Endothelial cell of umbilical vein (primary cell): ENCODE results near the gene PIWIL4. TPM values are rescaled to one million over a fixed set of nuclear protein-coding genes. Genes with fewer than 3 reads are reported as not detected.

ENCODE experiments used
- BruUV-seq: library from RNA; stranded (reverse); fragments of 400-500 nt; replicated peaks from 2 replicates; lab custom pipeline; 2021; lab: Mats Ljungman, UMichigan
- CTCF ChIA-PET: fragments of 300-600, 350-600 bp; sonication (Branson Sonifier 250); formaldehyde crosslinking; loops from one replicate; lab custom pipeline; 2021; ENCODE audit warnings: antibody characterized with exemption, inconsistent platforms; lab: Charles Lee
- POLR2A ChIA-PET: fragments of 300-600, 350-600 bp; sonication (Branson Sonifier 250); formaldehyde crosslinking; loops from one replicate; lab custom pipeline; 2021; ENCODE audit warnings: antibody characterized with exemption, inconsistent platforms; lab: Charles Lee
- DNase-seq: peaks from one replicate; pipeline ENCODE4 v3.0.0-alpha.2; 2011; ENCODE audit warnings: low read depth, low spot score
- FAIRE-seq: peaks from 2 replicates; lab custom pipeline; 2011; peaks lifted over from hg19 to GRCh38; lab: Jason Lieb, UNC
- H2AFZ ChIP-seq: 2 replicates; pipeline ENCODE4 v1.6.0; 2012; ENCODE audit warnings: low read depth, low read length, control low read depth, inconsistent platforms
- H3K27ac ChIP-seq: 2 replicates; pipeline ENCODE4 v1.5.1; 2011; ENCODE audit warnings: low read depth, mild to moderate bottlenecking, control low read depth, low read length, moderate library complexity; ENCODE audit not compliant: insufficient read depth
- H3K27me3 ChIP-seq, 2 experiments: 2 replicates each; pipeline versions ENCODE4 v1.6.0 to v1.6.1; 2011; ENCODE audit warnings: low read length in 2 of 2, mixed read lengths in 1 of 2; ENCODE audit not compliant: control insufficient read depth in 2 of 2, insufficient read depth in 2 of 2
- H3K36me3 ChIP-seq, 2 experiments: 2 replicates in 1 of 2; 3 replicates in 1 of 2; pipeline ENCODE4 v1.5.1; 2011; ENCODE audit warnings: low read length in 2 of 2, mild to moderate bottlenecking in 1 of 2, moderate library complexity in 1 of 2; ENCODE audit not compliant: control insufficient read depth in 2 of 2, insufficient read depth in 2 of 2; ENCODE audit errors: extremely low read depth in 1 of 2
- H3K4me1 ChIP-seq: 3 replicates; pipeline ENCODE4 v1.5.1; 2011; ENCODE audit warnings: mild to moderate bottlenecking, low read length; ENCODE audit not compliant: control insufficient read depth, insufficient read depth; ENCODE audit errors: extremely low read depth
- H3K4me2 ChIP-seq: 2 replicates; pipeline ENCODE4 v1.6.1; 2011; ENCODE audit warnings: low read length, control low read depth, mixed read lengths; ENCODE audit not compliant: insufficient read depth
- H3K4me3 ChIP-seq, 3 experiments: fragments of 200-600 bp in 1 of 3; sonication (generic), shearing (Covaris generic) in 1 of 3; replicated peaks in 1 of 3; 2 replicates each; pipeline ENCODE4 v1.5.1; 2011 to 2016; ENCODE audit warnings: control low read depth in 3 of 3, low read length in 3 of 3, mild to moderate bottlenecking in 2 of 3, inconsistent platforms in 1 of 3, low read depth in 1 of 3, moderate library complexity in 1 of 3; ENCODE audit not compliant: insufficient read depth in 1 of 3
- H3K79me2 ChIP-seq: 2 replicates; pipeline ENCODE4 v1.6.0; 2012; ENCODE audit warnings: low read length, inconsistent platforms; ENCODE audit not compliant: control insufficient read depth, insufficient read depth
- H3K9ac ChIP-seq: replicated peaks from 2 replicates; pipeline ENCODE3; 2011; ENCODE audit warnings: low read length, control low read depth; ENCODE audit not compliant: insufficient read depth; ENCODE audit errors: extremely low read depth
- H3K9me1 ChIP-seq: replicated peaks from 3 replicates; pipeline ENCODE4 v1.6.0; 2011; ENCODE audit warnings: mild to moderate bottlenecking, low read length; ENCODE audit not compliant: control insufficient read depth, insufficient read depth; ENCODE audit errors: extremely low read depth
- H3K9me3 ChIP-seq: replicated peaks from 2 replicates; pipeline ENCODE4 v1.5.1; 2012; ENCODE audit warnings: low read length, inconsistent platforms; ENCODE audit not compliant: control insufficient read depth, insufficient read depth
- H4K20me1 ChIP-seq: replicated peaks from 2 replicates; pipeline ENCODE3; 2011; ENCODE audit warnings: mild to moderate bottlenecking, low read length; ENCODE audit not compliant: control insufficient read depth, insufficient read depth; ENCODE audit errors: extremely low read depth
- EZH2 ChIP-seq: IDR thresholded peaks from 2 replicates; pipeline ENCODE4 v1.6.1; 2012; ENCODE audit warnings: borderline replicate concordance, low read depth, mild to moderate bottlenecking, moderate library complexity, low read length, inconsistent platforms; ENCODE audit not compliant: severe bottlenecking
- FOS ChIP-seq: IDR thresholded peaks from 2 replicates; pipeline ENCODE4 v1.6.1; 2011; ENCODE audit warnings: mild to moderate bottlenecking, low read length, moderate library complexity, borderline replicate concordance; ENCODE audit not compliant: insufficient read depth
- GATA2 ChIP-seq: IDR thresholded peaks from 2 replicates; pipeline ENCODE4 v1.7.0; 2011; ENCODE audit warnings: low read depth, mild to moderate bottlenecking, moderate library complexity, mixed read lengths, low read length; ENCODE audit not compliant: insufficient read length, insufficient read depth
- JUN ChIP-seq: IDR thresholded peaks from 2 replicates; pipeline ENCODE4 v1.6.1; 2011; ENCODE audit warnings: borderline replicate concordance, low read depth; ENCODE audit not compliant: insufficient read length, insufficient read depth
- MAX ChIP-seq: IDR thresholded peaks from 2 replicates; pipeline ENCODE4 v1.6.1; 2011; ENCODE audit not compliant: insufficient read depth, insufficient read length
- MYC ChIP-seq: IDR thresholded peaks from one replicate; pipeline ENCODE4 v1.6.1; 2011; ENCODE audit warnings: mild to moderate bottlenecking, low read depth, low read length
- POLR2A ChIP-seq: IDR thresholded peaks from 2 replicates; pipeline ENCODE4 v1.6.1; 2012; ENCODE audit warnings: low read depth, mild to moderate bottlenecking, control low read depth, low read length
- POLR2AphosphoS5 ChIP-seq: IDR thresholded peaks from 2 replicates; pipeline ENCODE4 v1.6.1; 2012; ENCODE audit warnings: low read depth, mild to moderate bottlenecking, control low read depth, low read length, moderate library complexity; ENCODE audit not compliant: insufficient read depth
- dilution Hi-C: fragments of 300-500 bp; cut with MboI; formaldehyde crosslinking; loops from one replicate; pipeline ENCODE4 v1.15.0; 2019; ENCODE audit warnings: low sequenced_read_pairs; ENCODE audit not compliant: extremely low pct_ligation_motif_present
- intact Hi-C: fragments of 100-400 bp; cut with micrococcal nuclease; formaldehyde crosslinking; loops from one replicate; pipeline ENCODE4 v1.10.0; 2022
- polyA plus RNA-seq, 4 experiments: library from polyadenylated mRNA; depleted of rRNA in 3 of 4; stranded (reverse) in 3 of 4; unstranded in 1 of 4; fragments of >200 nt; gene quantifications; 2 replicates each; pipeline versions ENCODE4 v1.2.1 to v1.2.3, GENCODE V29; 2011 to 2012; ENCODE audit warnings: missing spikeins in 1 of 4
- total RNA-seq: library from RNA; stranded (reverse); gene quantifications from 2 replicates; pipeline ENCODE4 v1.2.3, GENCODE V29; 2021
- TF ChIP-seq, protein P1 (sequence below), 2 donors: IDR thresholded peaks; 1 replicate in 1 of 2; 2 replicates in 1 of 2; pipeline ENCODE4 v1.5.1; 2011; ENCODE audit warnings: low read length in 2 of 2, mild to moderate bottlenecking in 2 of 2, moderate library complexity in 2 of 2, control low read depth in 1 of 2, inconsistent platforms in 1 of 2, low read depth in 1 of 2; ENCODE audit not compliant: insufficient read depth in 1 of 2; ENCODE audit errors: extremely low read depth in 1 of 2

Gene PIWIL4
- total and polyA plus RNA-seq, 2 donors (not counting 3 experiments of a cell fraction or from before 2014, with no cell fraction given), result 0.55 to 0.64 TPM

GRCh38 chr11:94604482-94604881 is 37.3 kb downstream of the PIWIL4 start:
- dilution Hi-C loops (no loop called here), intact Hi-C loops (no loop called here)
- CTCF ChIA-PET, result interaction anchor here (1.4 to 4.1 kb wide), 4 partner anchors 9 to 709 kb away, joined by 3 to 52 read pairs (median 28); no protein-coding TSS in a partner anchor

More at GRCh38 chr11:94604482-94604881, 37.3 kb downstream of the PIWIL4 start:
- H3K9me3 ChIP-seq, result no peaks in the 10 kb centered on the region
- BruUV-seq, result no TSS peak
- H3K4me3 ChIP-seq, result no peak overlapping the region
- H3K27me3 ChIP-seq, result no peaks in the 10 kb centered on the region
- H3K4me1 ChIP-seq, result no peaks in the 10 kb centered on the region
- no peaks in the 10 kb centered on the region for H3K79me2 ChIP-seq
- H3K27ac ChIP-seq, result no peak overlapping the region
- no peak overlapping the region for H3K9ac ChIP-seq
- H2AFZ ChIP-seq, result no peak overlapping the region
- no peaks in the 10 kb centered on the region for H3K9me1 ChIP-seq
- H4K20me1 ChIP-seq, result no peaks in the 10 kb centered on the region
- H3K36me3 ChIP-seq, result no peaks in the 10 kb centered on the region
- TF ChIP-seq GATA2, result no peak
- no peak for TF ChIP-seq MYC
- TF ChIP-seq, protein P1, sequence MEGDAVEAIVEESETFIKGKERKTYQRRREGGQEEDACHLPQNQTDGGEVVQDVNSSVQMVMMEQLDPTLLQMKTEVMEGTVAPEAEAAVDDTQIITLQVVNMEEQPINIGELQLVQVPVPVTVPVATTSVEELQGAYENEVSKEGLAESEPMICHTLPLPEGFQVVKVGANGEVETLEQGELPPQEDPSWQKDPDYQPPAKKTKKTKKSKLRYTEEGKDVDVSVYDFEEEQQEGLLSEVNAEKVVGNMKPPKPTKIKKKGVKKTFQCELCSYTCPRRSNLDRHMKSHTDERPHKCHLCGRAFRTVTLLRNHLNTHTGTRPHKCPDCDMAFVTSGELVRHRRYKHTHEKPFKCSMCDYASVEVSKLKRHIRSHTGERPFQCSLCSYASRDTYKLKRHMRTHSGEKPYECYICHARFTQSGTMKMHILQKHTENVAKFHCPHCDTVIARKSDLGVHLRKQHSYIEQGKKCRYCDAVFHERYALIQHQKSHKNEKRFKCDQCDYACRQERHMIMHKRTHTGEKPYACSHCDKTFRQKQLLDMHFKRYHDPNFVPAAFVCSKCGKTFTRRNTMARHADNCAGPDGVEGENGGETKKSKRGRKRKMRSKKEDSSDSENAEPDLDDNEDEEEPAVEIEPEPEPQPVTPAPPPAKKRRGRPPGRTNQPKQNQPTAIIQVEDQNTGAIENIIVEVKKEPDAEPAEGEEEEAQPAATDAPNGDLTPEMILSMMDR (IDR thresholded peaks at IDR 0.05; ENCODE audit: extremely low read depth in 1 of 2, insufficient read depth in 1 of 2, low read depth in 1 of 2, low read length in 2 of 2), result no peak
- TF ChIP-seq EZH2, result no peak
- TF ChIP-seq FOS, result no peak
- no peak for TF ChIP-seq JUN
- no peak for TF ChIP-seq POLR2AphosphoS5
- no peak for TF ChIP-seq MAX
- TF ChIP-seq POLR2A, result no peak
- POLR2A ChIA-PET, result no interaction called here
- H3K4me2 ChIP-seq, result no peak overlapping the region
- DNase-seq (no peak), FAIRE-seq (no peak)
